SK-N-DZ (cell line): ENCODE data around the gene SMIM3. TPM values are rescaled to one million over a fixed set of nuclear protein-coding genes. Genes with fewer than 3 reads are reported as not detected.
"Not testable (repeated sequence)": the region's sequence is repeated elsewhere in the genome, so short reads cannot be mapped to it uniquely, and the experiment has no call there.

Experiments
- DNase-seq: peaks from one replicate; pipeline ENCODE4 v3.0.0-alpha.2; 2015; ENCODE audit warnings: low spot score
- polyA plus RNA-seq, 2 experiments: library from polyadenylated mRNA; depleted of rRNA; stranded (reverse); fragments of >200 nt; gene quantifications; 2 replicates each; pipeline ENCODE4 v1.2.3, GENCODE V29; 2014

Gene SMIM3, protein sequence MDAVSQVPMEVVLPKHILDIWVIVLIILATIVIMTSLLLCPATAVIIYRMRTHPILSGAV
- polyA plus RNA-seq (2014; cell fraction: cytosol; rRNA removed) = 2.6 and 2.8 TPM in 2 replicates
- polyA plus RNA-seq (2014; cell fraction: nucleus; rRNA removed) = 0.94 and 1.4 TPM in 2 replicates

- peak; percentile 66 for DNase-seq
Measured at GRCh38 chr5:150778517-150779396, at the start of gene SMIM3. Gene SMIM3, plus strand, starts transcription at chr5:150778757. Its CDS starts 16,684 bp downstream, at chr5:150795441.

DNA sequence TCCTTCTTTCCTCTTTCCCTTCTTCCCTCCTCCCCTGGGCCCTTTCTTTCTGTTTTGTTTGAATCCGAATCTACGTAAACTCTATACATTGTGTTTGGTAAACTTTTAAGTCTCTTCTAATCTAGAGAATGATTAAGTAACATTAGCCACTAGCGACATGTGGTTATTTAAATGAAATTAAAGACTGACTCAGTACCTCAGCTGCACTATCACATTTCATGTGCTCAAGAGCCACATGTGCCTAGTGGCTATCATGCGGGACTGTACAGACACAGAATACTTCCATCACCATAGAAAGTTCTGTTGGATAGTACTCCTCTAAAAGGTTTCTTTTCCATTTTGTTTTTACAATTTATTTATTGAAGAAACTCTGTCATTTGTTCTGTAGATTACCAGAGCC, 48.7 kb upstream of the SMIM3 start:
- DNase-seq = no peak

GRCh38 chr5:150731669-150732242, 46.8 kb upstream of the SMIM3 start:
- DNase-seq = no peak

DNA sequence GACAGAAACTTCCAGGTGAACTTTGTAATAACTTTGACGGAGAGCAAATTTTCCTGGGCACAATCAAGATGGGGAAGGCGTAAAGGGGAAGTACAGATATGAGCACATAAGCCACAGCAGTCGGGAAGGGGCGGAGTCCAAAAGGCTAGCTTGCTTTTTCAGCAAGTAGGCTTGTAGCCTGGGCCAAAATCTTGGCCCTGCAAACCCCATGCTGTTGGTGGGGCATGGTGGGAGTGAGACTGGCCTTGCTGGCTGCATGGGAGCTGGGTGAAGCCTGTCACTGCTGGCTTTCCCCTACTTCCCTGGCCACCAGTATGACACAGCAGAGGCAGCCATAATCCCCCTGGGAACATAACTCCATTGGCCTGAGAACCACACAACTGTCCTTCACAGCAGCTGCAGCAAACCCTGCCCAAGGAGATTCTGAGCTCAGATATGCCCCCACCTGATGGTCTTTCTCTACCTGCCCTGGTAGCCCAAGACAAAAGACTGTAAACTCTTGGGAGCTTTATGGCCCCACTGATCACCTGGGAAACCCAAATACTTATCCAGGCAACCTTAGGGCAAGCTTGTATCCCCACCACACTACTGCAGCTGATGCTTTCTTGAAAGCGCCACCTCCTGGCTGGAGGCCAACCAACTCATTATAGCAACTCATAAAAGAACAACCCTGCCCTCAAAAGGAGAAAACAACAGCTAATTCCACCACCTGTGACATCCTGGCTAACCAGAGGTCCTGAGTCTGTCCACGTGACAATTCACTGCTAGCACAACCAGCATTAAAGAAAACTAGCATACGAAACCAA, 43.8 kb upstream of the SMIM3 start:
- DNase-seq = no peak

- no peak for DNase-seq
Measured at GRCh38 chr5:150738862-150739261, 39.7 kb upstream of the SMIM3 start.

- no peak for DNase-seq
Measured at GRCh38 chr5:150740992-150741391, 37.6 kb upstream of the SMIM3 start.

DNA sequence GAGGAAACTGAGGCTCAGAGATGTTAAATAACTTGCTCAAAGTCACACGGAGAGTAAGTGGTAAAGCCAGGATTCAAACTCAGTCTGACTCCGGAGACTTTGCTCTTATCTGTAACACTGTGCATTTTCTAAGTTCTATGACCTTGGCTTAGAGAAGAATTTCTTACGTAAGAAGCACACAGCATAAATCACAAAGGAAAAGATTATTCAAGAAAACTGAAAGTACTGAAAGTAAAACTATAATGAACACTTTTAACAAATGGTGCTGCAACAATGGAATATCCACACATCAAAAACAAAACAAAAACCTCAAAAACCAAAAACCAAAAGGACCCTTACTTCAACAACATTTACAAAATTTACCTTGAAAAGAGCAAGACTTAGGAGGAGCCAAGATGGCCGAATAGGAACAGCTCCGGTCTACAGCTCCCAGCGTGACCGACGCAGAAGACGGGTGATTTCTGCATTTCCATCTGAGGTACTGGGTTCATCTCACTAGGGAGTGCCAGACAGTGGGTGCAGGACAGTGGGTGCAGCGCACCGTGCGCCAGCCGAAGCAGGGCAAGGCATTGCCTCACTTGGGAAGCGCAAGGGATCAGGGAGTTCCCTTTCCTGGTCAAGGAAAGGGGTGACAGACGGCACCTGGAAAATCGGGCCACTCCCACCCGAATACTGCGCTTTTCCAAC, 36.0 kb upstream of the SMIM3 start:
- DNase-seq = not testable (repeated sequence)

DNA sequence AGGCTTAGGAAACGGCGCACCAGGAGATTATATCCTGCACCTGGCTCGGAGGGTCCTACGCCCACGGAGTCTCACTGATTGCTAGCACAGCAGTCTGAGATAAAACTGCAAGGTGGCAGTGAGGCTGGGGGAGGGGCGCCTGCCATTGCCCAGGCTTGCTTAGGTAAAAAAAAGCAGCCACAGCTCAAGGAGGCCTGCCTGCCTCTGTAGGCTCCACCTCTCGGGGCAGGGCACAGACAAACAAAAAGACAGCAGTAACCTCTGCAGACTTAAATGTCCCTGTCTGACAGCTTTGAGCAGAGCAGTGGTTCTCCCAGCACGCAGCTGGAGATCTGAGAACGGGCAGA, 35.4 kb upstream of the SMIM3 start:
- DNase-seq = not testable (repeated sequence)

GRCh38 chr5:150750469-150750868, 28.1 kb upstream of the SMIM3 start:
- DNase-seq = no peak

- DNase-seq = peak; percentile 16
Measured at GRCh38 chr5:150751096-150751891, 27.3 kb upstream of the SMIM3 start.

DNA sequence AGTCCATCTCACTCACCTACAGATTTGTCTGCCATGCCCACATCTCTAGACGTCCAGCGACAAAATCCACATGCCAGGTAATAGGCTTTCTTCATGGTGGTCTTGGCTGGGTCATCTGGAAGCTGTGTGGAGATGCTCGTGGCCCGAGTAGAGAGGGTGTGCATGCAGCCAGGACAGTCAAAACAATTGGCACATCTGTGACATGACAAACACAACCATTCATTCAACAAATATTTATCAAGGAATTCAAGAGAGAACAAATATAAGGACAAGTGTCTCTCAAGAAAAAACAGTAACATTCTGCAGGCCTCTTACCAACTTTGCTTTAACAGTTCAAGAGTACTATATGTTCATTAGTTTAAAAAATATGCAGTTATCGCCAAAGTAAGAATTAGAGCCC, 25.1 kb upstream of the SMIM3 start:
- DNase-seq = no peak

- no peak for DNase-seq
Measured at GRCh38 chr5:150753863-150754262, 24.7 kb upstream of the SMIM3 start.

GRCh38 chr5:150757087-150757649, 21.4 kb upstream of the SMIM3 start:
- no peak for DNase-seq

DNA sequence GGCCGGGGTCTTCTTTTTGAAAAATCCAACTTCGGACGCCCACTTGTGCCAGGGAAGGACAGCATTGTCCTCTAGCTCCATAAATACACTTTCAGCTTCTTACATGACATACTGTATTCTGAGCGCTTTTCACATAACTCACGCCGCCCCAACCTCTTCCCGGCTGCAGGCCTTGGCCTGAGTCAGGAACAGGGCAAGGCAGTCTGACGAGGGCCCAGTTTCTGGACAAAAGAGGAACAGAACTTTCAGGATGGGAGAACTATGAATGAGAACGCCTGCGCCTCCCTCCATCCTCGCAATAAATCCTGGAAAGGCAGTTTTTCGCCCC, 20.4 kb upstream of the SMIM3 start:
- no peak for DNase-seq

GRCh38 chr5:150758531-150759333, 19.8 kb upstream of the SMIM3 start, which contains the start of gene DCTN4:
Gene DCTN4, minus strand, starts transcription at chr5:150759017. Its CDS starts 24 bp downstream, at chr5:150758993.
- DNase-seq = peak; percentile 99

DNA sequence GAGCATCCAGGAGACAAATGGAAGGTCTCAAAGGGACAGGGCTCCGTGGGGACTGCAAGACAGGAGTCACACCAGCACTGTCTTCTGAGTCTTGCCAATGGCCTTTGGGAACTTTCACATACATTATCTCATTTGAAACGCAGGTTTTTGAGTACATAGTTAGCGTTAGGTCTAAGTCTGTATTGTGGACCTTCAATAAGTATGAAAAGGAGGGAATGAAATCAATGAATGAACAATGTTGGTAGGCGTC, 19.3 kb upstream of the SMIM3 start:
- no peak for DNase-seq

- no peak for DNase-seq
Measured at GRCh38 chr5:150762211-150762610, 16.3 kb upstream of the SMIM3 start.

DNA sequence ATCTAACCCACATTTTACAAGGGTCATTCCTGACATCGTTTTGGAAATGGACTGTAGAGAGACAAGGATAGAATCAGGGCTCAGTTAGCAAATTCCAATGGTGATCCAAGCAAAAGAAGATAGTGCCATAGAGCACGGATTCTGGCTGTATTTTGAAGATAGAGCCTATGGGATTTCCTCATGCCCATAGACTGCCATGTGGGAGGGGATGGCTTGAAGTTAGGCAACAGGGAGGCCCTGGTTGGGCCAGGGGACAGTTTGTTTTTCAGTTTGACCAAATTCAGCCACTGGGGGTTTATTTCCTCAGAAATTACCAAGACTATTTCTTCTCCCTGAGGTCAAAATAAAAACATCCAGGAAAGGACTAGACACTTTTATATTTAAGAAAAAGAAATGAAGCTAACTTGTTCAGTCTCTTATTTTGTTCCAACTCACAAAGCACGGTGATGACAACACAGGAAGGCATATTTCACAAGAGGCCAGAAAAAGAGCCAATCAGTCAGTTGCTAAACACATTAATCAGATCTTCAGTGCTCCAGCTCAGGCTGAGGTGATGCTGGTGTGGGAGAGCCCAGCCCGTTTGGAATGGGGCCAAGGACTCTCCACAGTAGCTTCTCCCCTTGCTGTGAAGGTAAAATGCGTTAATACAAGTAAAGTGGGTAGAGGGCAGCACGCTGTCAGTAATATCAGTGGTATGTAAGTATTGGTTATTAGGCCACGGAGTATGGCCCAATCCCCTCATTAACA, 15.4 kb upstream of the SMIM3 start:
- peak; percentile 30 for DNase-seq

DNA sequence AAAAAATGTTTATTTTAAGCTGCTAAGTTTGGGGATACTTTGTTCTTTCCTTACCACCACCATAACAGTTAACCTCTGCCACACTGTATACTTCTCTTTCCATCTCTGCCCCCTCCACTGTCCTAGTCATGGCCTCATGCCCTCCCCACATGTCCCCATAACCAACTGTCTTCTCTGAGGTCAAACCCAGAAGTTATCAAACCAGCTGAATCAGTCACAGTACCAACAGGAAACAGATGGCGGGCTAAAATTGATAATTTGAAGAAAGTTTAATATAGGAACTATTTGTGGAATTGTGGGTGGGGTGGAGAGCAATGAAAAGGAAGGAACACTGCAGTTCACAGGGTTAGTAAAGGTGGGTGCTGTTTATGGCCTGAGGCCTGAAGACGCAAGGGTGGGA, 14.0 kb upstream of the SMIM3 start:
- no peak for DNase-seq
